Measurements from ENCODE around the gene KMT2D.

DNA sequence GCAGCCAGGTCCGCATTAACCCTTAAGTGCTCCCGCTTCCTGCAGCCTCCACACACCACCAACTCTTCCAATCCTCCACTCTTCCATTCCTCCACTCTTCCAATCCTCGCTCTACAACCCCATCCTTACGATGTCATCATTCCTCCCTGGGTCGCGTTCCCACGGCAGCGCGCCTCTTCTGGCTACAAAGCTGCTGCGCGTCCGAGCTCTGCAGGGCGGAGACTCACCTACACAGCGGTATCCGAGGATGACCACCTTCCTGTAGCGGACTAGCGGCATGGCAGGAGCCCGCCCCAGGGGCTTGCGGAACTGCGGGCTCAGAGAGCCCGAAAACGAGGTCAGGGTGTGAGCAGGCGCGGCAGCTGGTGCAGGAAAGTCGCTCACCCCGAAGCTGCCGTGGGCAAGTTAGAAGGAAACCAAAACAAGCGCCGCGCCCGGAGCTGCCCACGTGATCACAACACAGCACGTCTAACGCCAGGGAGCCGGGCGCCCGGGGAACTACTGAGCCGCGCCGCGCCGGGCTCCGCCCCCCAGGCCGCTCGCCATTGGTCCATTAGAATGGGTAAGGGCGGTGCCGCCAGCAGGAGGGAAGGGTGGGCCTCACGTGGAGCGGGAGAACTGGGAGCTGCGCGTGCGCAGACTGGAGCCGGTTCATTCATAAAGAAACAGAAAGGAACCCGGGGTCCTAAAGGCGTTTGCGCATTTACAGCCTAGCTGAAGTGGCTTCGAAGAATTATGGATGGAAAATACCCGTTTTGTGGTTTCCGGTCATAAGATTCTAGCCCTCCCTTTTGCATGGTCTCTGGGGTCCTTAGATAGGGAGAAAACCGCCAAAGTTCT, 9.1 kb upstream of the KMT2D start, which contains the start of gene RHEBL1:
- TF ChIP-seq, protein P1, sequence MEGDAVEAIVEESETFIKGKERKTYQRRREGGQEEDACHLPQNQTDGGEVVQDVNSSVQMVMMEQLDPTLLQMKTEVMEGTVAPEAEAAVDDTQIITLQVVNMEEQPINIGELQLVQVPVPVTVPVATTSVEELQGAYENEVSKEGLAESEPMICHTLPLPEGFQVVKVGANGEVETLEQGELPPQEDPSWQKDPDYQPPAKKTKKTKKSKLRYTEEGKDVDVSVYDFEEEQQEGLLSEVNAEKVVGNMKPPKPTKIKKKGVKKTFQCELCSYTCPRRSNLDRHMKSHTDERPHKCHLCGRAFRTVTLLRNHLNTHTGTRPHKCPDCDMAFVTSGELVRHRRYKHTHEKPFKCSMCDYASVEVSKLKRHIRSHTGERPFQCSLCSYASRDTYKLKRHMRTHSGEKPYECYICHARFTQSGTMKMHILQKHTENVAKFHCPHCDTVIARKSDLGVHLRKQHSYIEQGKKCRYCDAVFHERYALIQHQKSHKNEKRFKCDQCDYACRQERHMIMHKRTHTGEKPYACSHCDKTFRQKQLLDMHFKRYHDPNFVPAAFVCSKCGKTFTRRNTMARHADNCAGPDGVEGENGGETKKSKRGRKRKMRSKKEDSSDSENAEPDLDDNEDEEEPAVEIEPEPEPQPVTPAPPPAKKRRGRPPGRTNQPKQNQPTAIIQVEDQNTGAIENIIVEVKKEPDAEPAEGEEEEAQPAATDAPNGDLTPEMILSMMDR (IDR thresholded peaks at IDR 0.05; ENCODE audit: low read depth, low read length) = peak; percentile 19; the same call in 1 of the 2 replicates
- no peak for TF ChIP-seq EZH2phosphoT487 (IDR thresholded peaks at IDR 0.05; ENCODE audit: low read depth)

All from OCI-LY3 (cell line).